ENCODE data around the gene HSPA12A.

HSPA12A gene, protein sequence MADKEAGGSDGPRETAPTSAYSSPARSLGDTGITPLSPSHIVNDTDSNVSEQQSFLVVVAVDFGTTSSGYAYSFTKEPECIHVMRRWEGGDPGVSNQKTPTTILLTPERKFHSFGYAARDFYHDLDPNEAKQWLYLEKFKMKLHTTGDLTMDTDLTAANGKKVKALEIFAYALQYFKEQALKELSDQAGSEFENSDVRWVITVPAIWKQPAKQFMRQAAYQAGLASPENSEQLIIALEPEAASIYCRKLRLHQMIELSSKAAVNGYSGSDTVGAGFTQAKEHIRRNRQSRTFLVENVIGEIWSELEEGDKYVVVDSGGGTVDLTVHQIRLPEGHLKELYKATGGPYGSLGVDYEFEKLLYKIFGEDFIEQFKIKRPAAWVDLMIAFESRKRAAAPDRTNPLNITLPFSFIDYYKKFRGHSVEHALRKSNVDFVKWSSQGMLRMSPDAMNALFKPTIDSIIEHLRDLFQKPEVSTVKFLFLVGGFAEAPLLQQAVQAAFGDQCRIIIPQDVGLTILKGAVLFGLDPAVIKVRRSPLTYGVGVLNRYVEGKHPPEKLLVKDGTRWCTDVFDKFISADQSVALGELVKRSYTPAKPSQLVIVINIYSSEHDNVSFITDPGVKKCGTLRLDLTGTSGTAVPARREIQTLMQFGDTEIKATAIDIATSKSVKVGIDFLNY

GRCh38 chr10:116742367-116743265 is at the start of gene HSPA12A:
TSS of gene HSPA12A (minus strand) at chr10:116742566. CDS start at chr10:116742469, 97 bp downstream.
- DNase-seq (ENCODE audit: low read depth): peak; percentile 5

- no peak for DNase-seq (ENCODE audit: low read depth)
Observed at GRCh38 chr10:116791241-116791640, 48.9 kb upstream of the HSPA12A start.

DNA sequence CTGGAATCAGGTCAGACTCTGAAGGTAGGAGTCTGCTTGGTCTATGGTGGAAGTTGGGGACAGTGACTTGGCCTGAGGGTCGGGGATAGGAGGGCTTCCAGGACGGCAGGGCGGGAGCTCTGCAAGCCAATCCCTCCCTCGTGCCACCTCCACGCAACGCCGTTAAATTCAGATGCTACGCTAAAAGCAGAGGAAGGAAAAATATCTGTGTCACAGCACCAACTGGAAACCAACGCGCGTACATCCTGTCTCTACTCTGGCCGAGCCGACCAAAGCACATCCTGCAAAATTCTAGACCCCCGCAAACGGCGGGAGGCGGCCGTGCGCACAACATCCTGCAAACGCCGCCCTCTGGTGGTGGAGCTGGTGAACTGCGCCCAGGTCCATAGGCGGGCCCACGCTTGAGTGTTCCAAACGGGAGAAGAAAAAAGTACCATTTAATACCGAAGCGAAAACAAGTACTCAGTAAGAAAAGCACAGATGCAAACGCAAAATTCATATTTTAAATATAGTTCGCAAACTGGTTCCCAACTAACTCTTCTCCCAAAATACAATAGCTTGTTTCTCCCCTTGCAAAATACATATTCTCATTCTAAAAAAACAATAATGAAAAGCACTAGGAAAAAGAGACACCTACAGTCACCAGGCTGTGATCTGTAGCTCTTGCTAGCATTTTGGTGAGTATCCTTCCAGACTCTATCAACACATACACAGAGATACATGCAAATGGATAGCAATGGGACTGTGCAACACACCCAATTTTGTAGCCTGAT is 45.7 kb upstream of the HSPA12A start:
- peak; percentile 55 for DNase-seq (ENCODE audit: low read depth)

- DNase-seq (ENCODE audit: low read depth): no peak
Observed at GRCh38 chr10:116787053-116787659, 44.8 kb upstream of the HSPA12A start.

- DNase-seq (ENCODE audit: low read depth): no peak
Observed at GRCh38 chr10:116785867-116786266, 43.5 kb upstream of the HSPA12A start.

DNA sequence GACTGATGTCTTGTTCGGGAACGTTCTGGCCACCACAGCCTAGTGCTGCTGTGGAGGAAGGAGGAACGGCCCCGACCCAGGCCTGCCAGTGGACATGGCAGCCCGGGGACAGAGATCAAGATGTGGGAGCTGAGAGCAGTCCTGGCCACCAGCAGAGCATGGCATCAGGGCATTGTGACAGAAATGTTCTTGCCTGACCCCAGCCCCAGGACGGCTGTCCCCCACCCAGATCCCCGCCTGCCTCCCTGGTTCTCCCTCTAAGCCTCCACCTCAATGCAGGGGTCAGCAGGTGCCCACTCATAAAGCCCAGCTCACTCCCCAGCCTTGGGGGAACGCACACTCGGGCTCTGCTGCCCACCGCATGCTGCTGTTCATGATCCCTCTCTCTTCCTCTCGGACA is 42.9 kb upstream of the HSPA12A start:
- DNase-seq (ENCODE audit: low read depth): no peak

DNA sequence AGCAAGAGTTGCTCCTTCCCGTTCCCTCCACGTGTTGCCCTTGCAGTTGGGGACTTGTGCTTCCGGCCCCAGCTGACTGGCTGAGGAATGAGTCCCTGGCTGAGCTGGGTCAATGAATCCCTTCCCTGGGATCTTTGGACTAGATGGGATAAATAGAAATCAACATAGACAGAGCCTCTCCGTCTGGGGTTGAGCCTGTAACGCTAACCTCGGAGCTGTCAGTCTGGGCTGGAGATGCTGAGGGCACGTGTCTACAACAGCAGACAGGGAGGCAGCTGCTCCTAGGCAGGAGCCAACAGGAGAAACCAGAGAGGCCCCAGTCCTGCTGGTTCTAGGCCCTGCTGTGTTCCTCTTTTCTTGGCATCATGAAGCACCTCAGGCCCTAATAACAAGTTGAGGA is 42.3 kb upstream of the HSPA12A start:
- DNase-seq (ENCODE audit: low read depth): no peak

DNA sequence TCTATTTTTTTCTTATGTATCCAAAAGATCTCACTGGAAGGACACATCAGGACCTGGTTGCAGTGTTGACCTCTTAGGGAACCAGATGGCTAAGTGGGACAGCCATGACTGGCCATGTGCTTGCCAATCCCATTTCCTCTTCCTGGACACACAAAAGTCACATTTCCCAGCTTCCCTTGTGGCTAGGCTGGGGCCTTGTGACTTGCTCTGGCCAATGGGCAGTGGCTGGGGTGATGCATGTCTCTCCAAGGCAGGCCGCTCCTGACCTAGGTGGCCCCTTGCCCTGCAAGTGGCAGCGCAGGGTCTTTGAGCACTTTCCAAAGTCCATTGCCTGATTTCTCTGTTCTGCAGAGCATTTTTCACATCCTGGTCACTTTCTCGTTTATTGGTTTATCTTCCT is 41.7 kb upstream of the HSPA12A start:
- DNase-seq (ENCODE audit: low read depth): no peak

- no peak for DNase-seq (ENCODE audit: low read depth)
Observed at GRCh38 chr10:116783011-116783655, 40.8 kb upstream of the HSPA12A start.

GRCh38 chr10:116781370-116781884 is 39.1 kb upstream of the HSPA12A start:
- no peak for DNase-seq (ENCODE audit: low read depth)

DNA sequence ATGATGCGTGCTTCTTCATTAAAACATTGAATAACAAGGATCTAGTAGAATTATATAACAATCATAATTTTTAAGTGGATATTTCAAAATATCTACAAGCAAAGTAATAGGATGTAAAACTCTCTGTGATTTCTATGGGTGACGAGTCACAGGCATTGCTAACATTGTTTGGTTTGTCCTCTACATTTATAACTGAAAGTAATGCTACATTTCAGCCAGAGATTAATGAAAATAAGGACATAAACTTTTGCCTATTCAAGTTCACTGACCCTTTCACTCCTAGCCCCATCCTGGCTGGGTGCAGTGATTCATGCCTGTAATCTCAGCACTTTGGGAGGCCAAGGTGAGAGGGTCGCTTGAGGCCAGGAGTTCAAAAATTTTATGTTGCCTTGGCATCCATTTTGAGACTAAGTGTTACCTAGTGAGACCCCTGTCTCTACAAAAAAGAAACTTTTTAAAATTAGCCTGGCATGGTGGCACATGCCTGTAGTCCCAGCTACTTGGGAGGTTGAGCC is 38.4 kb upstream of the HSPA12A start:
- DNase-seq (ENCODE audit: low read depth): no peak

DNA sequence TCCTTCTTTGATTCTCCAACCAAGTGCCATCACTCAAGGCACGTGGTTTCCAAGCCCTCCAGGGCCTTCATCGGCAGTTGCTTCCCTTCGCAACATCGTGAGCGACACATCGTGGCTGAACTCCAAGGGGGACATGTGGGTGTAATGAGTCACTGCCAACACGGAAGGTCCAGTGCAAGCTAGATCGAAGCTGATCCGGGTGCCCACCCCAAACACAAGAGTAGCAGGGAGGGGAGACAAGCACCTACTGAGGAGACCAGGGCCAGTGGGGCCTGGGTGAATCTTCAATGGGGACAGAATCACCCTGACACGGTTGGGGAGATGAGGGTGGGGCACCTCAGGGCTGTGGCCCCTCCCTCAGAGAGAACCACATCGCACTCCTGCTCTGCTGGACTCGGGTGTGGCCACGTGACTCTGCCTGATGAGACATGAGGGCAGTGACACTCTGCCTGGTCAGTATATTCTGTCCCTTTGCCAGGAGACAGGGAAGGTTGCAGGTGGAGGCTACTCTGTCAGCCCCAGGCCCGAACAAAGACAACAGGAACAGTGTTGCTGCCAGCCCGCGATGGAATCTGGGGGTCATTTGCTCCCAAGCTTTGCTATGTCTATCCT is 36.8 kb upstream of the HSPA12A start:
- no peak for DNase-seq (ENCODE audit: low read depth)

- no peak for DNase-seq (ENCODE audit: low read depth)
Observed at GRCh38 chr10:116777006-116777405, 34.6 kb upstream of the HSPA12A start.

DNA sequence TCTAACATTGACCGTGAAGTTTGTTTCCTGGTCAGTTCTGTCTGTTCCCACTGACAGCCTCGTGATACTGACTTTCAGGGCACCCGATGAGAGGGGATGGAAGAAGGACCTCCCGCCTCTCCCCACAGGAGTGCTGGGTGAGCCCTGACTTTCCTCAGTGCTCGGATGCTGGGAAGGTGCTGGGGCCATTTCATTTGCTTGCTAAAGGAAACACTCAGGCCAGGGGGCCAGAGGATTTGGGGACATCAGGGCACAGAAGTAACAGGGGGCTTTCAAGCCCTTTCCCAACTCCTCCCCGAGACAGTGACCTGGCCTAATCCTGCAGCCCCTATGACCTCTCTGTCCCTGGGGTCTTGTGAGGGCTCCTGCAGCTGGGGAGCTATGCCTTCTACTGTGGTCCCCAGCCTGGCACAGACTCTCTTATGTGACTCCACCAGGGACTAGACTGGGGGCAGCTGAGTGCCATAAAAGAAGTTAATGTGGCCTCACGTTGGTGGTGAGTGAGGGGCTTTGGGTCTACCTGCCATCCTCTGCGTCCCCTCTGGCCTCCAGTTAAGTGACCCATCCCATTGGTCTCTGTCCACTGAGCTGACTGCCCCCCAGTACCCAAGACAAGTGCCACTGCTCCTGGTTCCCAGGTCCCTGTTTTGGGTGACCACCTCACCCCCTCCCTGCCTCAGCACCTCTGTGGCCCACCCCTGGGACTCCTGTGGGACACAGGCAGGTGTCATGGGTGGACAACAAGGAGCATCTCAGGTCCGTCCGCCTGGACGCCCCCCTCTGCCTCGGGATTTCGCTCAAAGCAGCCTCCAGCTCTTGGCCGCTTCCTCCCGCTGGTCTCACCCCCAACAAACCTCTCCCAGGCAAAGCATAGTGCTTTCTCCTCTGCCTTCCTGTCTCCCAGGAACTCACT is 33.4 kb upstream of the HSPA12A start:
- no peak for DNase-seq (ENCODE audit: low read depth)

DNA sequence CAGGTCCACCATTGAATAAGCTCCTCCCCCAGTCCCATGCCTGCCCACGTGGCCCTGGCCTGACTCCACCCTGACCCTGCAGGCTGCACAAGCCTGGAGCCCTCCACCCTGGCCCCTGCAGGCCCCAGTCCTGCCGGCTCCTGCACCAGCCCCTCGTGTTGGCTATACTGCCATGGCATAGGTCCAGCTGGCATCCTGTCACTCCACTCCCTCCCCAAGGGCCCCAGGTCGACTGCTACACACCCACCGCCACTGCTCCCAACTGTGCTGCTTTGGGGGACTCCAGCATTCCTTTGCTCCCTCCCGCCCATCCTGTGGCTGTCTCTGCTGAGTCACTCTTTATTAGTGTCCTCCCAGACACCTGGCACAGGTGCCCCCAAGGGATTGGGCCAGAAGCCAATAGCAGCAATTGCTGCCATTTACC is 32.4 kb upstream of the HSPA12A start:
- no peak for DNase-seq (ENCODE audit: low read depth)

- DNase-seq (ENCODE audit: low read depth): no peak
Observed at GRCh38 chr10:116772909-116773705, 30.7 kb upstream of the HSPA12A start.

DNA sequence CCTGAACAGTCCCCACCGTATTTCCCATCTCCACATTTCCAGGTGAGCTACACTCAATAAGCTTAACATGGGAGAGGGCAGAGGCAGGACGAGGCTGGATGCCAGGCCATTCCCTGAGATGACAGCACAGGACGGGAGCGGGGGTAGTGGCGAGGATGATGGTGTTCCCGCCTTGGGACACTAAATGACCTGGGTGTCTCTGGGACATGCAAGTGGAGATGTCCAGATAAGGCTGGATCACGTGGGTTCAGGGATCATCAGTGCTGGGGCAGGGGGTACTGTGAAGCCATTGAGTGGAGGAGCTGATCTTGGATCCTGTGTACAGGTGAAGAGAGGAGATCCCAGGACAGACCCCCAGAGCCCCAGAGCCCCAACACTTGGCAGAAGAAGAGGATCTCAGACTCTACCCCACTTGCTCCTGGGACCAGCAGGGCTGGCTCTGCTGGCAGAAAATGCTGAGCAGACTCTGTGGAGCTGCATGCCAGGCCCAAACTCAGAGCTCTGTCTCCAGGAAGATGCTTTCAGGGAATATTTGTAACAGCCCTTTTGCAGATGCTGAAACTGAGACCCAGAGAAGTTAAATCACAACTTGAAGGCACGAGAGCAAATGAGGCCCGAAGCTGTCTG is 29.7 kb upstream of the HSPA12A start:
- no peak for DNase-seq (ENCODE audit: low read depth)

Measured in activated T-helper 1 cell treated with Interleukin-2 at 50 U/mL for 16 hours (primary cell).